Loucy (cell line): ENCODE data around the gene CTNNBL1.

Source experiments
- H2AFZ ChIP-seq: fragments of 200-600 bp; sonication (generic); 2 replicates; pipeline ENCODE4 v1.6.0; 2016; ENCODE audit warnings: antibody characterized with exemption, mild to moderate bottlenecking, low read length, moderate library complexity
- H3F3A ChIP-seq: fragments of 200-600 bp; 2 replicates; pipeline ENCODE4 v1.6.0; 2016; ENCODE audit warnings: antibody characterized with exemption, low read depth, mild to moderate bottlenecking
- H3K27me3 ChIP-seq: fragments of 200-600 bp; sonication (generic); 2 replicates; pipeline ENCODE4 v1.6.1; 2014; ENCODE audit warnings: low read length, mild to moderate bottlenecking; ENCODE audit not compliant: insufficient read depth, poor library complexity, severe bottlenecking
- H3K36me3 ChIP-seq: fragments of 200-600 bp; sonication (generic); 2 replicates; pipeline ENCODE4 v1.6.1; 2016; ENCODE audit warnings: low read length; ENCODE audit not compliant: insufficient read depth
- H3K4me1 ChIP-seq: fragments of 200-600 bp; sonication (generic); 2 replicates; pipeline ENCODE4 v1.5.1; 2014; ENCODE audit warnings: low read length, mild to moderate bottlenecking; ENCODE audit not compliant: insufficient read depth, poor library complexity, severe bottlenecking
- H3K4me2 ChIP-seq: fragments of 200-600 bp; sonication (generic); 2 replicates; pipeline ENCODE4 v1.6.0; 2014; ENCODE audit warnings: antibody characterized with exemption, low read length, low read depth, mild to moderate bottlenecking; ENCODE audit not compliant: poor library complexity, severe bottlenecking
- H3K4me3 ChIP-seq: fragments of 200-600 bp; sonication (generic); 2 replicates; pipeline ENCODE4 v1.5.1; 2014; ENCODE audit warnings: low read length, mild to moderate bottlenecking, mixed read lengths; ENCODE audit not compliant: poor library complexity, severe bottlenecking
- H3K79me2 ChIP-seq: fragments of 200-600 bp; sonication (generic); 2 replicates; pipeline ENCODE4 v1.6.1; 2014; ENCODE audit warnings: low read length; ENCODE audit not compliant: insufficient read depth
- H3K9ac ChIP-seq: fragments of 200-600 bp; sonication (generic); 2 replicates; pipeline ENCODE4 v1.6.0; 2014; ENCODE audit warnings: mild to moderate bottlenecking, low read depth, low read length, moderate library complexity; ENCODE audit not compliant: poor library complexity, severe bottlenecking
- H3K9me2 ChIP-seq: fragments of 200-600 bp; sonication (generic); replicated peaks from 2 replicates; pipeline ENCODE4 v1.6.1; 2016; ENCODE audit warnings: low read depth, low read length, mixed read lengths
- H3K9me3 ChIP-seq: fragments of 200-600 bp; sonication (generic); 2 replicates; pipeline ENCODE4 v1.6.1; 2014; ENCODE audit warnings: mild to moderate bottlenecking, antibody characterized with exemption, low read length, low read depth; ENCODE audit not compliant: insufficient read depth
- H4K20me1 ChIP-seq: fragments of 200-600 bp; sonication (generic); 2 replicates; pipeline ENCODE4 v1.6.0; 2014; ENCODE audit warnings: antibody characterized with exemption, low read length, mild to moderate bottlenecking; ENCODE audit not compliant: insufficient read depth, poor library complexity, severe bottlenecking
- EZH2phosphoT487 ChIP-seq: fragments of 200-600 bp; IDR thresholded peaks from 2 replicates; pipeline ENCODE4 v1.6.1; 2018; ENCODE audit warnings: antibody characterized with exemption, mild to moderate bottlenecking, moderate library complexity, borderline replicate concordance
- TF ChIP-seq, protein P1 (sequence below): fragments of 200-600 bp; sonication (generic); conservative IDR thresholded peaks from 2 replicates; pipeline ENCODE4 v1.5.1; 2014; ENCODE audit warnings: mild to moderate bottlenecking, antibody characterized with exemption, low read length

CTNNBL1 gene

DNA sequence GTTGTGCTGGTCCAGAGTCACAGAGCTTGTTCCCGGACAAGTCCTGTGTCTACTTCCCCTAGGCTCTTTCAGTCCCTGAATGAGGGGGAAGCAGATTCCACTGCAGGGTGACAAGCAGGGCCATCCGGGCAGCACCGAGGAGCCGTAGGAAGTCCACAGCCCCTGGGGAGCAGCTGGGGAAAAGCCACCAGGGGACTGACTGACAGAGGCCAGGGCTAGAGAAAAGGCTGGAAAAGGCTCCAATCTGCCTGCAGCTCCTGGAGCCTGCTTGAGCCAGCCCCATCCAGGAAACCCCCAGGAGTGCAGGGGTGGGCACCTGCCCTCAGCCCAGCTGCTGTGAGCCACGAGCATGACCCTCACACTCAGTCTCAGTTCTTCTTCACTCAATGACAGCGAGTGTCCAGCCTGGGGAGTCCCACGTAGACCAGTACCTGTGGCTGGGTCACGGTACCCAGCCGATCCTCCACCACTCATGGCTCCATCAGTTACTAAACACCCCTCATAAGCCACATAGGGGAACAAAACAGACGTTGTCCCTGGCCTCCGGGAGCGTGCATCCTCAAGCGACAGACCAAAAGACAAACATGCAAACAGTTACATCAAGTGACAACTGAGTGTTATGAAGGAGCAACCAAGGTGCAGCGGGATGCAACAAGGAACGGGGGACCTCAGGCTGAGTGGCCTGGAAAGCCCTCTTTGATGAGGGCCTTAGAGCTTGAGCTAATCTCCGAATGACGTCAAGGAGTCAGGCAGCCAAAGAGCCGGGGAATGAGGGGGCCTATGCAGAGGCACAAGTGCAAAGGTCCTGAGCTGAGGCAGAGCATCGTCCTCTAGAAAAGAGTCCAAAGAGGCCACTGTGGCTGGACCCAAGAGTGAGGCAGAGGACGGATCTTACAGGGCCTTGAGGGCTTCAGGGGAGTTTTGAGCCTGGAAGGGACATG is 184.3 kb downstream of the CTNNBL1 start:
- Histone ChIP-seq H3K9me3 (no peaks in the 10 kb centered on the region), H3K4me1 (no peaks in the 10 kb centered on the region), H3K79me2 (no peaks in the 10 kb centered on the region), H2AFZ (no peak overlapping the region), H3K4me2 (no peak overlapping the region), H3K9ac (no peak overlapping the region), H3F3A (no peaks in the 10 kb centered on the region), H3K4me3 (no peak overlapping the region), H4K20me1 (no peaks in the 10 kb centered on the region), H3K36me3 (peaks cover 18% of the 10 kb centered on the region; the same call in 1 of the 2 replicates), H3K27me3 (no peaks in the 10 kb centered on the region), H3K9me2 (no peaks in the 10 kb centered on the region)
- TF ChIP-seq, protein P1, sequence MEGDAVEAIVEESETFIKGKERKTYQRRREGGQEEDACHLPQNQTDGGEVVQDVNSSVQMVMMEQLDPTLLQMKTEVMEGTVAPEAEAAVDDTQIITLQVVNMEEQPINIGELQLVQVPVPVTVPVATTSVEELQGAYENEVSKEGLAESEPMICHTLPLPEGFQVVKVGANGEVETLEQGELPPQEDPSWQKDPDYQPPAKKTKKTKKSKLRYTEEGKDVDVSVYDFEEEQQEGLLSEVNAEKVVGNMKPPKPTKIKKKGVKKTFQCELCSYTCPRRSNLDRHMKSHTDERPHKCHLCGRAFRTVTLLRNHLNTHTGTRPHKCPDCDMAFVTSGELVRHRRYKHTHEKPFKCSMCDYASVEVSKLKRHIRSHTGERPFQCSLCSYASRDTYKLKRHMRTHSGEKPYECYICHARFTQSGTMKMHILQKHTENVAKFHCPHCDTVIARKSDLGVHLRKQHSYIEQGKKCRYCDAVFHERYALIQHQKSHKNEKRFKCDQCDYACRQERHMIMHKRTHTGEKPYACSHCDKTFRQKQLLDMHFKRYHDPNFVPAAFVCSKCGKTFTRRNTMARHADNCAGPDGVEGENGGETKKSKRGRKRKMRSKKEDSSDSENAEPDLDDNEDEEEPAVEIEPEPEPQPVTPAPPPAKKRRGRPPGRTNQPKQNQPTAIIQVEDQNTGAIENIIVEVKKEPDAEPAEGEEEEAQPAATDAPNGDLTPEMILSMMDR, result no peak
- no peak for TF ChIP-seq EZH2phosphoT487

DNA sequence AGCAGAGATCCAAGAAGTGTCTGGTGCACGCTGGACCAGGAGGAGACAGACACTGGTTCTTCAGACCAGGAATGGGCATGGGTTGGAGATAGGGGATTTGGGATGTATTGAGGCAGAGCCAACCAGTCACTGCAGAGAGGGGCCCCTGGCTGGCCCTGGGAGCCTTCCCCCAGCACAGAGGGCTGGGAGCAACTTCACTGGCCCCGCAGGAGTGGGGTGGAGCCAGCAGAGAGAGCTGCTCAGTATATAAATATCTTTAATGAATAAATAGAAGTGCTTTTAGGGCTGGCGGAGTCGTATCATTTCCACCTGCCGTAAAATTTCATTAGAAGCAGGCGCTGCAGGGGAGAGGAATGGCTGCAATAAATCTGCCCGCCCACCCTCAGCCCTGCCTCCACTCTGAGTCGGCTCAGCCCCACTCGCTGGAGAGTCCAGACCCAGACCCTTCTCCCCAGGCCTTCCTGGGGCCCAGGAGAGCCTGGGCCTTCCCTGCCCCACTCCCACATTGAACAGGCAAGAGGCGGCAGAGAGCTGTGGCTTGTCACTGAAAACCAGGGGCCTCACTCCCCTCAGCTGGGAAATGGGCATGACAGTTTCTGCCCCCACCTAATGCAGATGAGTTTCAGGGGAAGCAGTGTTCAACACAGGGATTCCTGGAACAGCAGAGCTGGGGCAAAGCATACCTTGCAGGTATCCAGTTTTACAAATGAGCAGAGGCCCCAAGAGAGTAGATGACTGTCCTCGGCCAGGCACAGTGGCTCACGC is 185.2 kb downstream of the CTNNBL1 start:
- no peaks in the 10 kb centered on the region for H3K27me3 ChIP-seq
- H3K9me2 ChIP-seq, result no peaks in the 10 kb centered on the region
- no peaks in the 10 kb centered on the region for H3F3A ChIP-seq
- H3K4me2 ChIP-seq, result no peak overlapping the region
- H4K20me1 ChIP-seq, result no peaks in the 10 kb centered on the region
- no peak overlapping the region for H2AFZ ChIP-seq
- peaks cover 10% of the 10 kb centered on the region; the same call in 1 of the 2 replicates for H3K36me3 ChIP-seq
- H3K9me3 ChIP-seq, result no peaks in the 10 kb centered on the region
- no peak for TF ChIP-seq EZH2phosphoT487
- TF ChIP-seq, protein P1, result no peak
- no peak overlapping the region for H3K4me3 ChIP-seq
- no peaks in the 10 kb centered on the region for H3K79me2 ChIP-seq
- no peaks in the 10 kb centered on the region for H3K4me1 ChIP-seq
- H3K9ac ChIP-seq, result no peak overlapping the region

DNA sequence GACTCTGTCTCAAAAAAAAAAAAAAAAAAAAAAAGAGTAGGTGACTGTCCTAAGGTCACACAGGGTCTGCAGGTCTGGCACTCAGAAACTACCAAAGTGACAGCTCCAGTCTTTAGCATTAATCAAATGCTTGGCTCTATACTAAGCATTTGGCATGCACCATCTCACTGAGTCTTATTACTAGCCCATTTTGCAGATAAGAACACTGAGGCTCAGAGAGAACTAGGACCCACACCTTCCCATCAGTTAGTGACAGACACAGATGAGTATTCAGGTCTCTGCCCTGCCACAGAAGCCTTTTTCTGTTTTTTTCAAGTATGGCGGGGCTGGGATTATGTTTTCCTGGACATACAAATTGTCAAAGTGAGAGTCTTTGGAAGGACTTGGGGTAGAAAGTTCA is 186.0 kb downstream of the CTNNBL1 start:
- TF ChIP-seq EZH2phosphoT487, result no peak
- TF ChIP-seq, protein P1, result no peak
- no peaks in the 10 kb centered on the region for H3K4me1 ChIP-seq
- no peaks in the 10 kb centered on the region for H3K27me3 ChIP-seq
- H3K4me3 ChIP-seq, result no peak overlapping the region
- H3K9me2 ChIP-seq, result no peaks in the 10 kb centered on the region
- H3K9me3 ChIP-seq, result no peaks in the 10 kb centered on the region
- no peak overlapping the region for H2AFZ ChIP-seq
- no peaks in the 10 kb centered on the region for H4K20me1 ChIP-seq
- no peak overlapping the region for H3K9ac ChIP-seq
- H3F3A ChIP-seq, result no peaks in the 10 kb centered on the region
- peaks cover 2% of the 10 kb centered on the region; the same call in 1 of the 2 replicates for H3K36me3 ChIP-seq
- H3K79me2 ChIP-seq, result no peaks in the 10 kb centered on the region
- H3K4me2 ChIP-seq, result no peak overlapping the region
